PC-3 (cell line): ENCODE data around the gene ALG12.

Experiments used
- CTCF ChIP-seq: fragments of 300-600 bp; sonication (generic); conservative IDR thresholded peaks from 2 replicates; pipeline ENCODE4 v1.5.1; 2017; ENCODE audit warnings: antibody characterized with exemption, low read depth, mild to moderate bottlenecking, low read length
- EZH2phosphoT487 ChIP-seq: fragments of 300-600 bp; sonication (generic); IDR thresholded peaks from 2 replicates; pipeline ENCODE4 v1.6.1; 2018; ENCODE audit warnings: mild to moderate bottlenecking, antibody characterized with exemption, low read length, borderline replicate concordance

- no peak for TF ChIP-seq EZH2phosphoT487
- no peak for TF ChIP-seq CTCF
Measured at GRCh38 chr22:49966041-49966773, 48.0 kb upstream of the ALG12 start.
